Activated CD4-positive, alpha-beta T cell treated with anti-CD3 and anti-CD28 coated beads, Interleukin-2, amount 10 ng/mL, durations not matched to agents 24 days and 14 days (primary cell): ENCODE results near the gene PLXNA2. TPM values are rescaled to one million over a fixed set of nuclear protein-coding genes. Genes with fewer than 3 reads are reported as not detected.

Experiments
- DNase-seq: peaks from one replicate; pipeline ENCODE4 v3.0.0; 2022
- H3K27ac Mint-ChIP-seq: one replicate; pipeline ENCODE4 v1.8.0; 2022; ENCODE audit warnings: mild to moderate bottlenecking, mixed read lengths
- H3K27me3 Mint-ChIP-seq: one replicate; pipeline ENCODE4 v1.8.0; 2022; ENCODE audit warnings: mixed read lengths
- H3K36me3 Mint-ChIP-seq: one replicate; pipeline ENCODE4 v1.8.0; 2022; ENCODE audit warnings: low read depth, mild to moderate bottlenecking, mixed read lengths
- H3K4me1 Mint-ChIP-seq: one replicate; pipeline ENCODE4 v1.8.0; 2021; ENCODE audit warnings: mixed read lengths
- H3K4me3 Mint-ChIP-seq: one replicate; pipeline ENCODE4 v1.8.0; 2022; ENCODE audit warnings: mild to moderate bottlenecking, moderate library complexity, mixed read lengths
- H3K9me3 Mint-ChIP-seq: one replicate; pipeline ENCODE4 v1.8.0; 2021; ENCODE audit warnings: mixed read lengths
- intact Hi-C: fragments of 100-400 bp; cut with micrococcal nuclease; formaldehyde crosslinking; loops from one replicate; pipeline ENCODE4 v1.15.1; 2023
- total RNA-seq: library from RNA; stranded (reverse); gene quantifications from 2 replicates; pipeline ENCODE4 v1.2.3, GENCODE V29; 2022

Gene PLXNA2
- total RNA-seq, 1 donor from 2014 or later: not detected

GRCh38 chr1:208216062-208216461 lies 28.1 kb downstream of the PLXNA2 start:
- DNase-seq: no peak
- Mint-ChIP-seq H3K9me3 (no peaks in the 10 kb centered on the region), H3K4me3 (no peak overlapping the region), H3K27ac (no peak overlapping the region), H3K27me3 (peaks cover 24% of the 10 kb centered on the region), H3K4me1 (no peaks in the 10 kb centered on the region), H3K36me3 (no peaks in the 10 kb centered on the region)
- intact Hi-C loops: no loop called here

GRCh38 chr1:208215393-208215792 lies 28.8 kb downstream of the PLXNA2 start:
- H3K27me3 Mint-ChIP-seq: peaks cover 25% of the 10 kb centered on the region
- H3K36me3 Mint-ChIP-seq: no peaks in the 10 kb centered on the region
- intact Hi-C loops: no loop called here
- no peak overlapping the region for H3K27ac Mint-ChIP-seq
- H3K4me3 Mint-ChIP-seq: no peak overlapping the region
- no peak for DNase-seq
- no peaks in the 10 kb centered on the region for H3K9me3 Mint-ChIP-seq
- H3K4me1 Mint-ChIP-seq: no peaks in the 10 kb centered on the region

DNA sequence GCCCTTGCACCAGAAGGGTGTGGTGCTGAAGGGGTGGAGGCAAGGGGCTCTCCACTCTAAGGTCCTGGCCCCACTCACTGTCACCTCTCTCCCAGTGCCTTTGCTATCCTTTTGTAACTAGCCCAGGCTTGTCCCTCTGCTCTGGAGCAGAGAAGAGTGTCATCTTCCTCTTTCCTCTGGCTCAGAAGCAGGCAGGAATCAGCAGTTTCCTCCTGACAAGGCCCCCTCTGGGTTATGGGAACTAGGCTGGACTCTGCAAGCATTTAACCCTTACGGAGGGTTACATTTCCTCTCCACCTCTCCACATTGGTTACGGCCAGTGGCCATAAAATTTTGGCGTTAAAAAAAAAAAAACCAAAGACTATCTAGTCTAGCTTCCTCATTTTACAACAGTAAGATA lies 30.4 kb downstream of the PLXNA2 start:
- intact Hi-C loops: no loop called here
- Mint-ChIP-seq H3K9me3 (no peaks in the 10 kb centered on the region), H3K4me3 (no peak overlapping the region), H3K36me3 (no peaks in the 10 kb centered on the region), H3K27ac (no peak overlapping the region), H3K27me3 (peaks cover 23% of the 10 kb centered on the region), H3K4me1 (no peaks in the 10 kb centered on the region)
- no peak for DNase-seq

DNA sequence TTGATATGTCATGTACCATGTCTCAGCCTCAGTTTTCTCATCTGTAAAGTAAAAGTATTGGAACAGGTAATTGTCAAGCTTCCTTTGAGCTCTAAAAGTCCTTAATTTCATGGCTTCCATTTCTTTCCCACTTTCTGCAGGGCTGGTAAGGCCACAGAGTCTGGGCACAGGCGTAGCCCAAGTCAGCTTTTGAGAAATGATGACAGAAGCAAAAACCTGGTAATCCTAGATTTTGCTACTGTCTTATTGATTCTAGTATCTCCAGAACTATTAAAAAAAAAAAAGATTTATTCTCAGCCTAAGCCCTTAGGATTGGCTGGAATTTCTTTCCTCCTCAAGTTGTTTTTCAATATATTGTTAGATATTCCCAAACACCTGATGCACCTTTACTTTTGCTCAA lies 31.3 kb downstream of the PLXNA2 start:
- H3K27ac Mint-ChIP-seq: no peak overlapping the region
- H3K27me3 Mint-ChIP-seq: peaks cover 26% of the 10 kb centered on the region
- no peak overlapping the region for H3K4me3 Mint-ChIP-seq
- DNase-seq: no peak
- intact Hi-C loops: no loop called here
- no peaks in the 10 kb centered on the region for H3K9me3 Mint-ChIP-seq
- H3K4me1 Mint-ChIP-seq: no peaks in the 10 kb centered on the region
- no peaks in the 10 kb centered on the region for H3K36me3 Mint-ChIP-seq

DNA sequence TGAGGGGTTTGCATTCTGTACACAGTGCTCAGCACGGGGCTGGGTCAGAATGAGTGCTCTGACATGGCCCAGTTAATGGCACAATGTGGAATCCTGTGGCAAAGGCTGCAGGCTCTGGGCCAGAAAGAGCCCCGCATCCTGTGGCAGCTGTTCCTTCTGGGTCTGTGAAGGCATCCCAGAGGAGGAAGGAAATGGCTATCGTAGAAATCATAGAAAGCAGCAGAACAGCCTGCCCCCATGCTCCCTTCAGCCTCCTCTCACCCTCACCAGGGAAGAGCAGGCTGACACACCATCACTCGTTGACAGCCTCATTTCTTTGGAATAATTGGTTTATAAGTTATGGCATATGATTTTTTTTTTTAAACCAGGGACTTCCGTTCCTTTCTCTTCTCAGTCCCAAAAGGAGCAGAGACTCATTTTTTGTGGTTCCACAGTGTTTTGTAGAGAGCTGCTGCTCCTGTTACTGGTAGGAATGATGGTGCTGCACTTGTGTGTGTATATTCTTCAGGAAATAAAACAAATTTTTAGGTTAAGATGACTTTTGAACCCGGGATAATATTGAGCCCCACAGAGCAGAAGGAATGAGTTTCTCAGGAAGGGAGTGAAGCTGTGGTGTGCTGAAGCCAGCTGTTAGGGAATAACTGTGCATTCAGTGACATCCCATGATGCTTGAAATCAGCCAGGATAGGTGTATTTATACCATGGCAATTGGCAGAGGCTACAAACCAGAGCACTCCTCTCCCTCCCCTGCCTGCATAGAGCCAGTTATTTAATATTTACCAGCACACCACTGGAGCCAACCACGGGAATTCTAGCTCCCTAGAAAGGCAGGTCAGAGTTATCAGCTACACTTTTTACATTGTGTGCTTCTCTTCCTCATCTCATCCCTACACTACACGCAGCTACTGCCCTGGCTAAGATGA lies 32.0 kb downstream of the PLXNA2 start:
- Mint-ChIP-seq H3K36me3 (no peaks in the 10 kb centered on the region), H3K4me1 (no peaks in the 10 kb centered on the region), H3K27ac (no peak overlapping the region), H3K4me3 (no peak overlapping the region), H3K9me3 (no peaks in the 10 kb centered on the region), H3K27me3 (peaks cover 26% of the 10 kb centered on the region)
- no peak for DNase-seq
- intact Hi-C loops: no loop called here

- Mint-ChIP-seq H3K4me1 (no peaks in the 10 kb centered on the region), H3K36me3 (no peaks in the 10 kb centered on the region), H3K4me3 (no peak overlapping the region), H3K27ac (no peak overlapping the region), H3K27me3 (peaks cover 16% of the 10 kb centered on the region), H3K9me3 (no peaks in the 10 kb centered on the region)
- no peak for DNase-seq
- intact Hi-C loops: no loop called here
Observed at GRCh38 chr1:208209896-208210589, 34.1 kb downstream of the PLXNA2 start.

GRCh38 chr1:208209286-208209685 lies 34.9 kb downstream of the PLXNA2 start:
- intact Hi-C loops: no loop called here
- no peak overlapping the region for H3K27ac Mint-ChIP-seq
- no peaks in the 10 kb centered on the region for H3K9me3 Mint-ChIP-seq
- H3K36me3 Mint-ChIP-seq: no peaks in the 10 kb centered on the region
- DNase-seq: no peak
- H3K4me3 Mint-ChIP-seq: no peak overlapping the region
- peaks cover 10% of the 10 kb centered on the region for H3K27me3 Mint-ChIP-seq
- no peaks in the 10 kb centered on the region for H3K4me1 Mint-ChIP-seq

- H3K4me1 Mint-ChIP-seq: no peaks in the 10 kb centered on the region
- no peak for DNase-seq
- intact Hi-C loops: no loop called here
Observed at GRCh38 chr1:208208132-208208487, 36.1 kb downstream of the PLXNA2 start.

DNA sequence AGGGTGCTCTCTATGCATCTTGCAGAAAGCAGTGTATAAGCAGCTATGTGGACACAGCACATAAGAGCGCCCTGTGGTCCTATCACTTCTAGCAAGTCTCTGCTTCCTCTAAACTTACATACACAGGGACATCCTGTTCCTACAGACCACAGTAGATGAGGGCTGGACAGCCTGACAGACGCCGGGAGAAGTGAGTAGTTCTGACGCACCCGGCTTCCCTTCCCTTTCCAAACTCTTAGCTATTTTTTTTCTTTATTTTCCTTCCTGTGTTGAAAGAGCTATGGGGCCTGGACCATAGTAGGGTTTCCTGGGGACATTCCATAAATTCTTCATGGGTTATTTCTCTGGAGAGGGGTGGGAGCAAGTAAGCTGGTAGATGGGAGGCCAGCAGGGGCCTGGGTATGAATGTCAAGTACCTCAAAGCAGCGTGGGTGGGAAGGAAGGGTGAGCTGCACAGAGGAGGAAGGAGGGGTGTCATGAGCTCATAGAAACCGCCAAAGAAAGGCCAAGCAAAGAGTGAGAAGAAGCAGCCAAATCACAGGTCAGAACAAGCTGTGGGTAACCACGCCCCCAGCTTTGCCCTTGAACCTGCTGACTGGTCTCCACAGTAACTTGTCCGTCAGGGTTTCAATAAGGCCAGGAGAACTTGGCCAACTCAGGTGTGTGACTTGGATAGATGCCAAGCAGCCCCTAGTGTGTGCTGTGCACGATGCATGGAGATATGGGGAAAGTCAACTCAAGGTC lies 36.6 kb downstream of the PLXNA2 start:
- peaks cover 10% of the 10 kb centered on the region for H3K27me3 Mint-ChIP-seq
- no peak overlapping the region for H3K27ac Mint-ChIP-seq
- H3K9me3 Mint-ChIP-seq: no peaks in the 10 kb centered on the region

More at GRCh38 chr1:208208132-208208487, 36.1 kb downstream of the PLXNA2 start:
- no peak overlapping the region for H3K4me3 Mint-ChIP-seq
- H3K36me3 Mint-ChIP-seq: no peaks in the 10 kb centered on the region
- H3K9me3 Mint-ChIP-seq: no peaks in the 10 kb centered on the region
- peaks cover 10% of the 10 kb centered on the region for H3K27me3 Mint-ChIP-seq
- H3K27ac Mint-ChIP-seq: no peak overlapping the region

DNA sequence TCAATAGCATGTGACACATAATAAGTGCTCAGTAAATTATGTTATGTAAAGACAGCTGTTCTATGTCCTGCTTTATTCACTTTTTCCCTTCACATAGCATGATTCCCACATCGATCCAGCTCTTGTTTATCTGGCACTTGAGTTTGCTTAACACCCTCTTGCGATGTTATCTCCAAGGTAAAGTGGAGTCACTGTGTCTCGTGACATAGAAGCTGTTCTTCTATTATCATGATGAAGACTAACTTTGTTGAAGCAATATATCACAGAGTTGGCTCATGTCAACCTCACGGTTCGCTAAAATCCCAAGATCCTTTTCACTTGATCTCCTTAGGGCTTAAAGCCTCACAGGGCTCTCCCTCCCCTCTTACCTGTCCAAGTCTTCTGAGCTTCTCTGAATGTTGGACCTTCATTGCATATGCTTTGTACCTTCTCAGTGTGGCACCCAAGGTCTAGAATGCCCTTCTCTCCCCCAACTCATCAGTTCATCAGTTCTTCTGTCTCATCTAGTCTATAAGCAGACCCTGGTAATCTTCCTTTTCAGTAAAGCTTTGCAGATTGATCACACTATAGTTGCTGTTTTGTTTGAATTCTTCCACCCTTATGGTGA lies 38.0 kb downstream of the PLXNA2 start:
- no peaks in the 10 kb centered on the region for H3K4me1 Mint-ChIP-seq
- no peaks in the 10 kb centered on the region for H3K9me3 Mint-ChIP-seq
- no peaks in the 10 kb centered on the region for H3K36me3 Mint-ChIP-seq
- no peak for DNase-seq
- H3K27ac Mint-ChIP-seq: no peak overlapping the region
- no peak overlapping the region for H3K4me3 Mint-ChIP-seq
- peaks cover 8% of the 10 kb centered on the region for H3K27me3 Mint-ChIP-seq
- intact Hi-C loops: no loop called here

More for the DNA sequence above, 36.6 kb downstream of the PLXNA2 start:
- Mint-ChIP-seq H3K4me1 (no peaks in the 10 kb centered on the region), H3K4me3 (no peak overlapping the region), H3K36me3 (no peaks in the 10 kb centered on the region)
- DNase-seq: no peak
- intact Hi-C loops: no loop called here

- peaks cover 6% of the 10 kb centered on the region for H3K27me3 Mint-ChIP-seq
- no peak overlapping the region for H3K27ac Mint-ChIP-seq
- no peaks in the 10 kb centered on the region for H3K4me1 Mint-ChIP-seq
- no peak for DNase-seq
- no peaks in the 10 kb centered on the region for H3K9me3 Mint-ChIP-seq
- no peaks in the 10 kb centered on the region for H3K36me3 Mint-ChIP-seq
- H3K4me3 Mint-ChIP-seq: no peak overlapping the region
- intact Hi-C loops: no loop called here
Observed at GRCh38 chr1:208205216-208206013, 38.8 kb downstream of the PLXNA2 start.

GRCh38 chr1:208204779-208205178 lies 39.4 kb downstream of the PLXNA2 start:
- intact Hi-C loops: no loop called here
- Mint-ChIP-seq H3K27ac (no peak overlapping the region), H3K4me1 (no peaks in the 10 kb centered on the region), H3K4me3 (no peak overlapping the region), H3K36me3 (no peaks in the 10 kb centered on the region), H3K27me3 (peaks cover 6% of the 10 kb centered on the region), H3K9me3 (no peaks in the 10 kb centered on the region)
- DNase-seq: no peak
